WTC11 (cell line): Measurements from ENCODE around the gene ARIH2. TPM values are rescaled to one million over a fixed set of nuclear protein-coding genes. Genes with fewer than 3 reads are reported as not detected.
A peak's percentile ranks its signal among the peaks of the same experiment; 100 is the strongest.

ENCODE experiments used
- ATF1 ChIP-seq: sonication (generic); formaldehyde crosslinking; IDR thresholded peaks from 2 replicates; pipeline ENCODE4 v1.8.1; 2023; ENCODE audit warnings: mild to moderate bottlenecking, moderate library complexity, missing genetic modification reagents
- CREB1 ChIP-seq: sonication (generic); formaldehyde crosslinking; IDR thresholded peaks from 2 replicates; pipeline ENCODE4 v1.8.0; 2023; ENCODE audit warnings: mild to moderate bottlenecking, missing genetic modification reagents
- CREM ChIP-seq: sonication (generic); formaldehyde crosslinking; IDR thresholded peaks from 2 replicates; pipeline ENCODE4 v1.8.1; 2022; ENCODE audit warnings: mild to moderate bottlenecking, missing genetic modification reagents, moderate library complexity
- E2F1 ChIP-seq: sonication (generic); formaldehyde crosslinking; IDR thresholded peaks from 2 replicates; pipeline ENCODE4 v1.8.0; 2022; ENCODE audit warnings: mild to moderate bottlenecking, missing genetic modification reagents
- ETV6 ChIP-seq: sonication (generic); formaldehyde crosslinking; IDR thresholded peaks from 2 replicates; pipeline ENCODE4 v1.8.1; 2022; ENCODE audit warnings: mild to moderate bottlenecking, missing genetic modification reagents
- GABPB1 ChIP-seq: sonication (generic); formaldehyde crosslinking; IDR thresholded peaks from 2 replicates; pipeline ENCODE4 v1.8.1; 2023; ENCODE audit warnings: mild to moderate bottlenecking, missing genetic modification reagents
- GTF2I ChIP-seq: fragments of 250-450 bp; sonication (Bioruptor Pico); conservative IDR thresholded peaks from 2 replicates; pipeline ENCODE4 v1.4.0; 2021; ENCODE audit warnings: mild to moderate bottlenecking
- IRF2 ChIP-seq: sonication (generic); formaldehyde crosslinking; IDR thresholded peaks from 2 replicates; pipeline ENCODE4 v1.8.0; 2022; ENCODE audit warnings: low read depth, missing genetic modification reagents, borderline replicate concordance
- JAZF1 ChIP-seq: fragments of 250-450 bp; sonication (Bioruptor Pico); IDR thresholded peaks from 2 replicates; pipeline ENCODE4 v1.9.0; 2021; ENCODE audit warnings: moderate library complexity, mild to moderate bottlenecking, inconsistent platforms
- JUN ChIP-seq: sonication (generic); formaldehyde crosslinking; IDR thresholded peaks from 2 replicates; pipeline ENCODE4 v1.8.0; 2023; ENCODE audit warnings: mild to moderate bottlenecking, missing genetic modification reagents
- KAT7 ChIP-seq: sonication (generic); formaldehyde crosslinking; IDR thresholded peaks from 2 replicates; pipeline ENCODE4 v1.8.1; 2023; ENCODE audit warnings: missing genetic modification reagents, mild to moderate bottlenecking, borderline replicate concordance
- MYBL2 ChIP-seq: sonication (generic); formaldehyde crosslinking; IDR thresholded peaks from 2 replicates; pipeline ENCODE4 v1.8.1; 2023; ENCODE audit warnings: mild to moderate bottlenecking, moderate library complexity, missing genetic modification reagents
- NFATC4 ChIP-seq: fragments of 250-450 bp; sonication (Bioruptor Pico); IDR thresholded peaks from 2 replicates; pipeline ENCODE4 v1.9.0; 2021; ENCODE audit warnings: mild to moderate bottlenecking
- NFE2L1 ChIP-seq: sonication (generic); formaldehyde crosslinking; IDR thresholded peaks from 2 replicates; pipeline ENCODE4 v1.8.1; 2023; ENCODE audit warnings: missing genetic modification reagents
- NR1H2 ChIP-seq: sonication (generic); formaldehyde crosslinking; IDR thresholded peaks from 2 replicates; pipeline ENCODE4 v1.9.0; 2021; ENCODE audit warnings: mild to moderate bottlenecking, moderate library complexity, missing genetic modification reagents
- NR3C1 ChIP-seq: sonication (generic); formaldehyde crosslinking; conservative IDR thresholded peaks from 2 replicates; pipeline ENCODE4 v1.8.1; 2023; ENCODE audit warnings: low read depth, mild to moderate bottlenecking, missing genetic modification reagents
- PRRX2 ChIP-seq: fragments of 250-450 bp; sonication (Bioruptor Pico); IDR thresholded peaks from 2 replicates; pipeline ENCODE4 v1.8.0; 2021; ENCODE audit warnings: mild to moderate bottlenecking
- RELA ChIP-seq: sonication (generic); formaldehyde crosslinking; IDR thresholded peaks from 2 replicates; pipeline ENCODE4 v1.8.1; 2022; ENCODE audit warnings: missing genetic modification reagents, mild to moderate bottlenecking, borderline replicate concordance
- TEAD1 ChIP-seq: sonication (generic); formaldehyde crosslinking; IDR thresholded peaks from 2 replicates; pipeline ENCODE4 v1.8.0; 2022; ENCODE audit warnings: mild to moderate bottlenecking, missing genetic modification reagents
- ZBTB21 ChIP-seq: sonication (generic); formaldehyde crosslinking; IDR thresholded peaks from 2 replicates; pipeline ENCODE4 v1.8.1; 2023; ENCODE audit warnings: mild to moderate bottlenecking, missing genetic modification reagents, borderline replicate concordance
- ZBTB43 ChIP-seq: sonication (generic); formaldehyde crosslinking; IDR thresholded peaks from 2 replicates; pipeline ENCODE4 v1.8.1; 2023; ENCODE audit warnings: mild to moderate bottlenecking, missing genetic modification reagents
- ZMAT4 ChIP-seq: fragments of 250-450 bp; sonication (Bioruptor Pico); IDR thresholded peaks from 2 replicates; pipeline ENCODE4 v1.9.0; 2021; ENCODE audit warnings: mild to moderate bottlenecking
- ZNF138 ChIP-seq: sonication (generic); formaldehyde crosslinking; conservative IDR thresholded peaks from 2 replicates; pipeline ENCODE4 v1.8.1; 2022; ENCODE audit warnings: mild to moderate bottlenecking, moderate library complexity, missing genetic modification reagents
- ZNF232 ChIP-seq: sonication (generic); formaldehyde crosslinking; IDR thresholded peaks from 2 replicates; pipeline ENCODE4 v1.8.0; 2022; ENCODE audit warnings: mild to moderate bottlenecking, missing genetic modification reagents
- ZNF263 ChIP-seq: sonication (generic); formaldehyde crosslinking; IDR thresholded peaks from 2 replicates; pipeline ENCODE4 v1.8.1; 2022; ENCODE audit warnings: low read depth, mild to moderate bottlenecking, moderate library complexity, missing genetic modification reagents
- ZNF416 ChIP-seq: fragments of 250-450 bp; sonication (Bioruptor Pico); IDR thresholded peaks from 2 replicates; pipeline ENCODE4 v1.9.0; 2021; ENCODE audit warnings: mild to moderate bottlenecking, inconsistent platforms
- ZNF671 ChIP-seq: fragments of 250-450 bp; sonication (Bioruptor Pico); IDR thresholded peaks from 2 replicates; pipeline ENCODE4 v1.8.0; 2021; ENCODE audit warnings: mild to moderate bottlenecking
- total RNA-seq: library from RNA; stranded (reverse); gene quantifications from 3 replicates; pipeline ENCODE4 v1.2.3, GENCODE V29; 2021
- TF ChIP-seq, protein P1 (sequence below): fragments of 250-450 bp; sonication (Bioruptor Pico); conservative IDR thresholded peaks from 2 replicates; pipeline ENCODE4 v1.9.0; 2021; ENCODE audit warnings: mild to moderate bottlenecking
- TF ChIP-seq, protein P2 (sequence below): sonication (generic); formaldehyde crosslinking; conservative IDR thresholded peaks from 2 replicates; pipeline ENCODE4 v1.8.1; 2023; ENCODE audit warnings: mild to moderate bottlenecking, low read depth, missing genetic modification reagents, moderate library complexity
- TF ChIP-seq, protein P3 (sequence below): sonication (generic); formaldehyde crosslinking; IDR thresholded peaks from 2 replicates; pipeline ENCODE4 v1.8.0; 2022; ENCODE audit warnings: mild to moderate bottlenecking, missing genetic modification reagents

Gene ARIH2
- total RNA-seq, 1 experiment from 2014 or later, result 134 TPM

- TF ChIP-seq, protein P1, sequence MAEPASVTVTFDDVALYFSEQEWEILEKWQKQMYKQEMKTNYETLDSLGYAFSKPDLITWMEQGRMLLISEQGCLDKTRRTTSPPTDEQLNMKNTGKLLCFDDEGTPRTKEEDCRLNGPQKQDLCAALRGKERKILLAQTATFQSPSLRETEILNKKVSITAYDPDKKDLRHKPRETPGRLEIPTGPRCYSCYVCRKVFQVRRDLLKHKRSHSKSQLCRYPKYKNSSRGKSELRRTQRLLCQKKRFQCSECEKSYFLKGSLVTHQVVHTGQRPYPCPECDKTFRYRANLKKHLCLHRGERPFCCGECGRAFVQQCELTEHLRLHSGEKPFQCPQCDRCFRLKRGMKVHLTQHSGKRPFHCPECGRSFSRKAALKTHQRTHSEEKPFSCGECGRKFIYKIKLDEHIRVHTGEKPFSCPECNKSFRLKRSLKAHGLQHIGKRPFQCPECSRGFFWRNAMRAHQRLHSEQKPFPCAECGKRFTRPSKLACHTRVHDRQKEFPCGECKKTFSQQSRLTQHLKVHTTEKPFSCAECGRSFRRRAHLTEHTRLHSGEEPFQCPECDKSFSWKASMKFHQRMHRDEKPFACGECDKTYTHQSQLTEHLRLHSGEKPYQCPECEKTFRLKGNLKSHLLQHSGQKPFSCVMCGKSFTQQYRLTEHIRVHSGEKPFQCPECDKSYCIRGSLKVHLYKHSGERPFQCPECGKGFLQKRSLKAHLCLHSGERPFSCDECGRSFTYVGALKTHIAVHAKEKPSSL (CRISPR knock-in tag), result no peak
- TF ChIP-seq, protein P2, sequence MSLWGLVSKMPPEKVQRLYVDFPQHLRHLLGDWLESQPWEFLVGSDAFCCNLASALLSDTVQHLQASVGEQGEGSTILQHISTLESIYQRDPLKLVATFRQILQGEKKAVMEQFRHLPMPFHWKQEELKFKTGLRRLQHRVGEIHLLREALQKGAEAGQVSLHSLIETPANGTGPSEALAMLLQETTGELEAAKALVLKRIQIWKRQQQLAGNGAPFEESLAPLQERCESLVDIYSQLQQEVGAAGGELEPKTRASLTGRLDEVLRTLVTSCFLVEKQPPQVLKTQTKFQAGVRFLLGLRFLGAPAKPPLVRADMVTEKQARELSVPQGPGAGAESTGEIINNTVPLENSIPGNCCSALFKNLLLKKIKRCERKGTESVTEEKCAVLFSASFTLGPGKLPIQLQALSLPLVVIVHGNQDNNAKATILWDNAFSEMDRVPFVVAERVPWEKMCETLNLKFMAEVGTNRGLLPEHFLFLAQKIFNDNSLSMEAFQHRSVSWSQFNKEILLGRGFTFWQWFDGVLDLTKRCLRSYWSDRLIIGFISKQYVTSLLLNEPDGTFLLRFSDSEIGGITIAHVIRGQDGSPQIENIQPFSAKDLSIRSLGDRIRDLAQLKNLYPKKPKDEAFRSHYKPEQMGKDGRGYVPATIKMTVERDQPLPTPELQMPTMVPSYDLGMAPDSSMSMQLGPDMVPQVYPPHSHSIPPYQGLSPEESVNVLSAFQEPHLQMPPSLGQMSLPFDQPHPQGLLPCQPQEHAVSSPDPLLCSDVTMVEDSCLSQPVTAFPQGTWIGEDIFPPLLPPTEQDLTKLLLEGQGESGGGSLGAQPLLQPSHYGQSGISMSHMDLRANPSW (CRISPR knock-in tag), result 0 out of 2 replicates have a peak, but pooled peaks have one; percentile 74
- no peak for TF ChIP-seq NR1H2 (CRISPR knock-in tag)
- TF ChIP-seq ZMAT4 (CRISPR knock-in tag), result no peak
- TF ChIP-seq ZNF671 (CRISPR knock-in tag), result no peak
- 0 out of 2 replicates have a peak, but pooled peaks have one; percentile 54 for TF ChIP-seq ZNF416 (CRISPR knock-in tag)
- TF ChIP-seq ZNF138 (CRISPR knock-in tag), result peak; percentile 83; the same call in 1 of the 2 replicates
- peak; percentile 89 for TF ChIP-seq MYBL2 (CRISPR knock-in tag)
- no peak for TF ChIP-seq JAZF1 (CRISPR knock-in tag)
- TF ChIP-seq IRF2, result no peak
- TF ChIP-seq KAT7 (CRISPR knock-in tag), result peak; percentile 88; the same call in 1 of the 2 replicates
- peak; percentile 86 for TF ChIP-seq ETV6
- TF ChIP-seq ATF1 (CRISPR knock-in tag), result no peak
- 0 out of 2 replicates have a peak, but pooled peaks have one; percentile 39 for TF ChIP-seq GTF2I (CRISPR knock-in tag)
- TF ChIP-seq NFATC4 (CRISPR knock-in tag), result no peak
- TF ChIP-seq PRRX2, result no peak
- 0 out of 2 replicates have a peak, but pooled peaks have one; percentile 46 for TF ChIP-seq RELA (CRISPR knock-in tag)
- 0 out of 2 replicates have a peak, but pooled peaks have one; percentile 51 for TF ChIP-seq ZBTB21 (CRISPR knock-in tag)
- TF ChIP-seq JUN (CRISPR knock-in tag), result no peak
- no peak for TF ChIP-seq CREB1
- TF ChIP-seq, protein P3, sequence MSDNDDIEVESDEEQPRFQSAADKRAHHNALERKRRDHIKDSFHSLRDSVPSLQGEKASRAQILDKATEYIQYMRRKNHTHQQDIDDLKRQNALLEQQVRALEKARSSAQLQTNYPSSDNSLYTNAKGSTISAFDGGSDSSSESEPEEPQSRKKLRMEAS (CRISPR knock-in tag), result peak; percentile 72
- TF ChIP-seq ZBTB43 (CRISPR knock-in tag), result peak; percentile 84
- peak; percentile 51; the same call in 1 of the 2 replicates for TF ChIP-seq NFE2L1
- TF ChIP-seq NR3C1, result 0 out of 2 replicates have a peak, but pooled peaks have one; percentile 17
- TF ChIP-seq E2F1, result no peak; the same call in 1 of the 2 replicates
- TF ChIP-seq ZNF263 (CRISPR knock-in tag), result no peak
- 0 out of 2 replicates have a peak, but pooled peaks have one; percentile 53 for TF ChIP-seq TEAD1 (CRISPR knock-in tag)
- TF ChIP-seq ZNF232 (CRISPR knock-in tag), result peak; percentile 49; the same call in 1 of the 2 replicates
- peak; percentile 73; the same call in 1 of the 2 replicates for TF ChIP-seq CREM
- peak; percentile 11; the same call in 1 of the 2 replicates for TF ChIP-seq GABPB1
Measured at GRCh38 chr3:49017971-49018706, 99.5 kb downstream of the ARIH2 start, which contains the start of gene DALRD3 (continued).
